NT2/D1 (cell line): ENCODE results near the gene SMAD9.

ENCODE experiments used
- SUZ12 ChIP-seq: IDR thresholded peaks from 2 replicates; pipeline ENCODE4 v1.6.1; 2011; ENCODE audit not compliant: insufficient read length, insufficient read depth; ENCODE audit errors: extremely low read depth
- YY1 ChIP-seq: IDR thresholded peaks from 2 replicates; pipeline ENCODE4 v1.6.1; 2011; ENCODE audit not compliant: insufficient read length, insufficient read depth
- ZNF274 ChIP-seq: IDR thresholded peaks from 2 replicates; pipeline ENCODE4 v1.6.1; 2011; ENCODE audit warnings: mild to moderate bottlenecking, low read depth, low read length

GRCh38 chr13:36847606-36848005 is 72.4 kb downstream of the SMAD9 start:
- TF ChIP-seq ZNF274 (no peak), SUZ12 (no peak), YY1 (no peak)
